Stimulated activated CD4-positive, alpha-beta T cell treated with anti-CD3 and anti-CD28 coated beads, TNF-alpha, amount 100 ng/mL, for 4 hours (primary cell): ENCODE measurements around the gene PC.
"Not testable (repeated sequence)": the region's sequence is repeated elsewhere in the genome, so short reads cannot be mapped to it uniquely, and the experiment has no call there.

Source experiments
- DNase-seq, 3 experiments: peaks; one replicate each; pipeline ENCODE4 v3.0.0-alpha.2; 2020; ENCODE audit warnings: low read depth in 3 of 3

The PC gene

DNA sequence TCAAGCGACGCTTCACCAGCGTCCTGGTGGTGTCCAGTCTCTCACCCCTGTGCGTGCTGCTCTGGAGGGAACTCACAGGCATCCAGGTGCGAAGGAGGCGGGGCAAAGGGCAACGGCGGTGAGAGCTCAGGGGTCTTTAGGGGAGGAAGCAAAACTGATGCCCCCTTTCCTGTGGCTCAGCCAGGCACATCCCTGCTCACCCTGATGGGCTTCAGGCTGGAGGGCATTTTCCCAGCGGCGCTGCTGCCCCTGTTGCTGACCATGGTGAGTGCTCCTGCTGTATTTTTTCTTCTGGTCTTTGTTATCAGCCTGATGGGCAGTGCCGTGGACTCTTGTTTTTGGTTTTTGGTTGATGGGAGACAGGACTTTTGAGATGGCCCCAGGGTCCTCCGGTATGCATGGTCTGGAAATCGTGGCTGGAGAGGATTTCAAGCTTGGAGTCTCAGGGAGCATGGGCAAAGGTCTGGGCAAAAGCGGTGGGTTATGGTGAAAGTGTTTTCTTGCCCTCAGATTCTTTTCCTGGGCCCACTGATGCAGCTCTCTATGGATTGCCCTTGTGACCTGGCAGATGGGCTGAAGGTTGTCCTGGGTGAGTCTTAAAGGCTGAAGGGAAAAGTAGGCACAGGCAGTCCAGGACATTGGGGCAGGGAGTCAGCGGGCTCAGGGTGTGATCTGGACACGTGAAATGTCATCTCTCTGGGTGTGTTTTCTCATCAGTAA, 114.2 kb downstream of the PC start:
- no peak for DNase-seq

DNA sequence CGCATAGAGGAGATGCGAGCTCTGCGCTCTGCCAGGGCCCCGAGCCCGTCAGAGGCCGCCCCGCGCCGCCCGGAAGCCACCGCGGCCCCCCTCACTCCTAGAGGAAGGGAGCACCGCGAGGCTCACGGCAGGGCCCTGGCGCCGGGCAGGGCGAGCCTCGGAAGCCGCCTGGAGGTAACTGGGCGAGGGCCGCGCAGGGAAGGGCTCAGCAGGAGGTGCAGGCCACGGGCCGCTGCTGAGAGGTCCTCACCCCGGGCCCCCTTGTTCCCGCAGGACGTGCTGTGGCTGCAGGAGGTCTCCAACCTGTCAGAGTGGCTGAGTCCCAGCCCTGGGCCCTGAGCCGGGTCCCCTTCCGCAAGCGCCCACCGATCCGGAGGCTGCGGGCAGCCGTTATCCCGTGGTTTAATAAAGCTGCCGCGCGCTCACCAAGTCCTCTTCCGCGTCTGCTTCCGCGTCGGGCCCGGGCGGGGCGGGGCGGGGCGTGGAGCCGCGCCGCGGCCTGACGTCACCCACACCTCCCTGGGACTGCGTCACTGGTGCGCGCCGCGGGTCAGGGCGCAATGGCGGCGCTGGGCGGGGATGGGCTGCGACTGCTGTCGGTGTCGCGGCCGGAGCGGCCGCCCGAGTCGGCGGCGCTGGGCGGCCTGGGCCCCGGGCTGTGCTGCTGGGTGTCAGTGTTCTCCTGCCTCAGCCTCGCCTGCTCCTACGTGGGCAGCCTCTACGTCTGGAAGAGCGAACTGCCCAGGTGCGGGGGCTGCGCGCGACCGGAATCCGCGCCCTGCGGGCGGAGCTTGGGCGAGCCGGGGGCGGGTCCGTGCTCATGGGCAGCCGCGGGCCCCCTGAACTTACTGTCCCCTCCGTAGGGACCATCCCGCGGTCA, 115.0 kb downstream of the PC start, which contains the start of gene RCE1:
Gene RCE1 (plus strand): TSS at position 546 of the 880 bp plus-strand sequence. CDS start 15 bp downstream, at position 561.
- peak; percentile 80 to 84 (median 83) for DNase-seq

DNA sequence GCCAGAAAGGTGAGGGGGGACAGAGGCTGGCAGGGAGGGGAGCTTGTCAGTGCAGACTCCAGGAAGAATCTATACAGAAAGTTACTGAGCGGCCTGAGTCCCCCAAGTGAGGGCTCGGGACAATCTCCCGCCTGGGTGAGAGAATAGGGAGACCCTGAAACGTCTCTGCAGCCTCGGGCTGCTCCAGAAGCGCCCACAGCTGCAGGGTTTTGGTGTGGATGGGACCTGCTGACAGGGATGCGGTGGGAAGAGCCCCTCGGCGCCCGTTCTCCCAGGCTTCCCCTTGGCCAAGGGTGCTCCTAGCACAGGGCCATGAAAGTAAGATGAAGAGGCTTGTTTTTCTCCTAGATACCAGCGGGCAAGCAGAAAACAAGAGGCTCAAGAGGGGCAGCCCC, 115.7 kb downstream of the PC start:
- DNase-seq = no peak

DNA sequence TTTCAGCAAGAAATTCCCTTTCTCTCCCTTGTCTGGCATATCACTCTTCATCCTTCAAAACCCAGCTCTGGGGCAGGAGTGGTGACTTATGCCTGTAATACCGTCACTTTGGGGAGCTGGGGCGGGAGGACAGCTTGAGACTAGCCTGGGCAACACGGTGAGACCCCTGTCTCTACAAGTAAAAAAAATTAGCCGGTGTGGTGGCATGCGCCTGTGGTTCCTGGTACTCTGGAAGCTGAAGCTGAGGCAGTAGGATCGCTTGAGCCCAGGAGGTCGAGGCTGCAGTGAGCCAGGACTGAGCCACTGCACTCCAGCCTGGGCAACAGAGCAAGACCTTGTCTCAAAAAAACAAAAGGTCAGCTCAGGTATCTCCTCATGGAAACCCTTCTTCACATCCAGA, 116.3 kb downstream of the PC start:
- DNase-seq = no peak

DNA sequence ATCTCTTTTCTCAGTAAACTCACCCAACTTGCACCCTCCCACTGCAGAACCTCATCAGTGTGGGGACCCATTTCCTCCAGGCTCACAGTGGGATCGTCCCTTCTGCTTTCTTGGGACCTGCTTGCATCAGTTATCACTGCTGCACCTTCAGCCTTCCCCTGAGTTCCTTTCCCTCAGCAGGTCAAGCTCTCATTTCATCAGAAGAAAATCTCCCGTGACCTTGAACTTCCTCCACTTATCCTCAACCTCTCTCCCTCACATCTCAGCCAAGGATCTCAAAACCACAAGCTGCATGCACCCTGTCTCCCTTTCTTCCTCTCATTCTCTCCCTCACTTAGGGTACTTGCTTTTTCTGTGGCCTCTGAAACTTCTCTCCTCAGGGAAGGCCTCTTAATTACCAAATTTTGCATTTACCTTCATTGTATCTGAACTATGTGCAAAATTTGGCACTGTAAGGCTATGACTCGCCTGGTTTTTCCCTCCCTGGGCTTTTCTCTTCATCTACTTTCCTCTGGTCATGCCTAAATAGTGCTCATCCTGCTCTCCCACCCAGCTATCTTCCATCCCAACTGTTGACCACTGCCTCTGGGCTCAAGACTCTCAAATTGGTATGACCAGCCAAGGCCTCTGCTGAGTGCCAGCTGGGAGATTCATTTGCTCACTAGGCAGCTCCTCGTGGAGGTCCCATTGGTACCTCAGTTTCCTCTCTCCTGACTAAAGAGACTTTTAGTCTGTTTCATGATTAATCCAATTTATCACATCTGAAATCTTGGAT, 117.7 kb downstream of the PC start:
- no peak for DNase-seq

DNA sequence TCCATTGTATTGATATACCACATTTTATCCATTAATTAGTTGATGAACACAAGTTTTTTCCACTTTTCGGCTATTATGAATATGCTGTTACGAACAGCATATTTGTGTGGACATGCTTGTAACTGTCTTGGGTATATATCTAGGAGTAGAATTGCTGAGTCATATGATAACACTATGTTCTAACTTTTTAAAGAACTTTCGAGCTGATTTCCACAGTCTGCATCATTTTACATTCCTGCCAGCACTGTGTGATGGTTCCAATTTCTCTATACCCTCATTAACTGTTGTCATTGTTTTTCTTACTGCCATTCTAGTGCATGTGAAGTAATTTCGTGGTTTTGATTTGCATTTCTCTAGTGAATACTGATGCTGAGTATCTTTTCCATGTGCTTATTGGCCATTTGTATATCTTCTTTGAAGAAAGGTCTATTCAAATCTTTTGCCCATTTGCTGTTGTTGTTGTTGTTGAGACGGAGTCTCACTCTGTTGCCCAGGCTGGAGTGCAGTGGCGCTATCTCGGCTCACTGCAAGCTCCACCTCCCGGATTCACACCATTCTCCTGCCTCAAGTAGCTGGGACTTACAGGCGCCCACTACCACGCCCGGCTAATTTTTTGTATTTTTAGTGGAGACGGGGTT, 122.3 kb downstream of the PC start:
- DNase-seq = no peak

DNA sequence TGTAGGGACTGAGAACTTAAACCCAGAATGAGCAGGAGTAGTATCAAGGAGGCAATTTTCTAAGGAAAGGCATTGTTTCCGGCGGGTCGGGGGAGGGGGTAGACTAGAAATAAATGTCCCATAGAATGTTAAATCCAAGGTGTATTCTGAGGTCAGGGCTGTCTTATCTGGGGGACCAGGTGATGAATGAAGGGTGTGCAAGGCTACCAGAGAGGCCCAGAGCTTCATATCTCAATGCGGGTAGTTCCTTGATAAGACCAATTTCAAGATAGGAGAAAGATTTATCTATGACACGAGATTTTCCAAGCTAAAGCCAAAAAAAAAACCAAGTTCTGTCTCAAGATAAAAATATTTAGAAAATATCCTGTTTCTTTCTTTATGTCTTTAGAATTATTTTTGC, 123.2 kb downstream of the PC start:
- no peak for DNase-seq

DNA sequence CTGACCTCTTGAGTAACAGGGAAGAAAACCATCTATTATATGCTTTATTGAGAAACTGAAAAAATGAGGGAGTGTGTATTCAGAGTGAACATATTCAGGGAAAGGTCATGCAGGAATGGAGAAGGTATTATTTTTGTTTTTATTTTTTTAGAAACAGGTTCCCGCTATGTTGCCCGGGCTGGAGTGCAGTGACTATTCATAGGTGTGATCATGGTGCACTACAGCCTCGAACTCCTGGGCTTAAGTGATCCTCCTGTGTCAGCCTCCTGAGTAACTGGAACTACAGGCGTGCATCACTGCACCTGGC, 123.7 kb downstream of the PC start:
- DNase-seq = no peak

DNA sequence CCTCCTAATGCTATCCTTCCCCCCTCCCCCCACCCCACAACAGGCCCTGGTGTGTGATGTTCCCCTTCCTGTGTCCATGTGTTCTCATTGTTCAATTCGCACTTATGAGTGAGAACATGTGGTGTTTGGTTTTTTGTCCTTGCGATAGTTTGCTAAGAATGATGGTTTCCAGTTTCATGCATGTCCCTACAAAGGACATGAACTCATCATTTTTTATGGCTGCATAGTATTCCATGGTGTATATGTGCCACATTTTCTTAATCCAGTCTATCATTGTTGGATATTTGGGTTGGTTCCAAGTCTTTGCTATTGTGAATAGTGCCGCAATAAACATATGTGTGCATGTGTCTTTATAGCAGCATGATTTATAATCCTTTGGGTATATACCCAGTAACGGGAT, 133.6 kb downstream of the PC start:
- not testable (repeated sequence) for DNase-seq

DNA sequence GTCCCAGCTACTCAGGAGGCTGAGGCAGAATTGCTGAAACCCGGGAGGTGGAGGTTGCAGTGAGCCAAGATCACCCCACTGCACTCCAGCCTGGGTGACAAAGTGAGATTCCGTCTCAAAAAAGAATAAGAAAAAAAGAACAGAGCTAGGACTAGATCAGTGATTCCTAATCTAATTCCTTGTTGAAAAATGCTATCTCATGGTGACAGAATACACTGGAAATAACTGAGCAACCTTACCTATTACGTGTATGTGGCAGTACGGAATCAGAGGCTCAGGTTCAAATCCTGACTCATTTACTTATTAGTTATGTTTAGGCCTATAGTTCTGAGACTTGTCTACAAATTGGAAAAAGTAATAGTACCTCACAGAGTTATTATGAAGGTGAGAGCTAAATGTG, 134.5 kb downstream of the PC start:
- DNase-seq = no peak

DNA sequence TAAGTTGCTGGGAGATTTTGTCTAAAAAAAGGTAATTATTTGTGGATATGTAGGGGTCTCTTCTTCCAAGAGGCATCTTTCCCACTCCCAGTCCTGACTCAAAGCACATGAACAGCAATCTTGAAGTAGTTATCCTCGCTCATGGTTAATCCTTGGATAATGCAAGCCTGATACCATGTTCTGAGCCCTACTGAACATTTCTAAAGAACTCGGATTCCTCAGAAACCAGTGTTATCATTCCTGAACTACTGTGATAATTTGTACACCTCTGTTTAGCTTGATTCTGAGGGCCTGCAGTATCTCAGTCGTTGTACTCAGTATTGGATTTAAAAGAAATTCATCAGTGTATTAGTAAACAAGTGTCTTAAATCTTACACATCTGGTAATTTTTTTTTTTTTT, 137.3 kb downstream of the PC start:
- no peak for DNase-seq

DNA sequence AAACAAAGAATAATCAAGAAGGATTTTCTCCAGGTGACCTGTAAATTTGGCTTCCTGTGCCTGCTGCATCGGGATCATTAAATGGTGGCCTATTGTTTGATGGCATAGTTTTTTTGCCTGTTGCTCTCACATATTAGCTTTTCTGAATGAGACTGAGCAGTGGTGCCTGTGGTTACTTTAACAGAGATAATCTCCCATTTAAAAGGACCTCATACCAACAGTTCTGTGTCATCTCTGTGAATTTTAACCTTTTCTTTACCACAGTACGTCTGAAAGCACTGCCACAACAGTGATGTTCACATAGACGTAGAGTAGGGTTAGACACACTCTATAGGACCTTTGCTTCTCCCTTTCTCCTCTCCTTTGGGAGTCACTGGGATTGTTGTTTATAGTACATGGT, 137.8 kb downstream of the PC start:
- no peak for DNase-seq

DNA sequence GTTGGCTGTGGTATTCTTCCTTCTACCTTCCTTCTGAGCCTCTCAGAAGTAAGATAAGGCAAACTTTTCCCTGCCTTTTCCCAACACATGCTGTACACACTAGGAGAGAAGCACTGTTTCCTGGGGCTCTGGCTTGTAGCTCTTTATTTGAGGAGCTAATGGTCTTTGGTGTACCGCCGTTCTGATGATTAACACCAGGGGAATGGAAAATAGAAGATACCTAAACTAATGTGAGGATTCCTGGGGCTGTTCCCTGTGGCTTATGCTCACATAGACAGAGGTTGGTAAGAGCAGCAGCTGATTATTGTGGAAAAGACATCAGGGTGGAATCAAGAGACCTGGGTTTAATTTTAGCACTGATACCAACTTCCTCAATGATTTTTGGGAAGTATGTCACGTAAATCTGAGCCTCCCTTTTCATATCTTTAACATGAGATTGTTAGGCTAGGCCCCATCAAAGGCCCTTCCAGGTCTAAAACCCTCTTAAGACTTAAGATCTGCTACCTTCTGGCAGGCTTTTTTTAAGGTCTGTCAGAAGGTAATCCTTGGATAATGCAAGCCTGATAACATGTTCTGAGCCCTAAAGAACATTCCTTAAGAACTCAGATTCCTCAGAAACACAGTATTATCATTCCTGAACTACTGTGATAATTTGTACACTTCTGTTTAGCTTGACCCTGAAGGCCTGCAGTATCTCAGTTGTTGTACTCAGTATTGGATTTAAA, 139.8 kb downstream of the PC start:
- no peak for DNase-seq

DNA sequence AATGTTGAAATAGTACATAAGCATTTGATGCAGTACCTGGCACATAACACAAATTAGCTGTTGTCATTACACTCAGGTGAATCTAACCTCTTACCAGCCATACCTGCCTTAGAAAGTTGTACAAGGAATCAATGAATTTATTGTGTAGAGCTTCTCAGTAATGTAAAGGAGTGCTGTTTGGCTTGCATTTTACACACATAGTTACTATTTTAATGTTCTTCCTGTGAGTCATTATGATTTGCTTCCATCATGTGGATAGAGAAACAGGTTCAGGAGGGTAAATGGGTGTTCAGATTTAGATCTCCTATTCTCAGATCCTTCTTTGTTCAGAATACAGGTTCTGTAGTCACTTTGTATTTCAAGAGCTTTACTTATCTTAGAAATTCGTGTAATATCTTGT, 142.5 kb downstream of the PC start:
- no peak for DNase-seq

DNA sequence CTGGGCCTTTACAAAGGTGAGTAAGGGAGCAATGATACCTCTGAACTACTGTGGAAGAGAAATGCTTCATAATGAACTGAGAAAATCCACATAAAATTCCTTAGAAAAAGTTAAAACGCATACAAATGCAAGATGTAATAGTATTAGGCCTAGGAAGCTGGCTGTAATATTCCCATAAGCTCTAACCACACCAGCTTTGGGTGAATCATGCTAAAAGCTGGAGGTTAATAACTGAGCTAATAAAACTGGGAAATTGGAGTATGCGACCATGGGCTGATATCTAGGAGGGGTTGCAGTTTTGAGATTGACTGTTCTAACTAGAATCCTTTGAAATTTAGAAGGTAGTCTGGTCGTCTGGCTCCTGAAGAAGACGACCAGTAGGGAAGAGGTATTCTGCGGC, 143.5 kb downstream of the PC start:
- no peak for DNase-seq

DNA sequence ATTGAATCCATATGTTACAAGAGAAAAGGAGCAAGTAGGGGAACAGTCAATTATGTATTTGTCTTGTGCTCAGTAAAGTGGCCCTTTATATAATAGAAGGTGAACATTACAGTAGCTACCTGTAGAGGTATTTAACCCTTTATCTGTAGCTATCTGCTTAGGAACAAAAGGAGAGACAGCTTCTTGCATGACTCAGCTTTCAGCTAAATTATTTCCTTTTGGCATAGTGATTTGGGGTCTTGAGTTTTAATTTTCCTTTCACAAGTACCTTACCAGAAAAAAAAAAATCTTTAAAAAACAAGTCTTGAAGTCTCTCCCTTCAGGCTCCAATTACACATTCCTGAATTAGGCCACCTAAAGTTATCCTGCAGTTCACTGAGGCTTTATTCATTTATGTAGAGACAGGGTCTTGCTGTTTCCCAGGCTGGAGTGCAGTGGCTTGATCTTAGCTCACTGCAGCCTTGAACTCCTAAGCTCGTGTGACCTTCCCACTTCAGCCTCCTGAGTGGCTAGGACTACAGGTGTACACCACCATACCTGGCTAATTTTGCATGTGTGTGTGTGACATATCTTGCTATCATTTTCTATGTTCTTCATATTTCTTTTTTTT, 147.5 kb downstream of the PC start:
- DNase-seq = no peak

DNA sequence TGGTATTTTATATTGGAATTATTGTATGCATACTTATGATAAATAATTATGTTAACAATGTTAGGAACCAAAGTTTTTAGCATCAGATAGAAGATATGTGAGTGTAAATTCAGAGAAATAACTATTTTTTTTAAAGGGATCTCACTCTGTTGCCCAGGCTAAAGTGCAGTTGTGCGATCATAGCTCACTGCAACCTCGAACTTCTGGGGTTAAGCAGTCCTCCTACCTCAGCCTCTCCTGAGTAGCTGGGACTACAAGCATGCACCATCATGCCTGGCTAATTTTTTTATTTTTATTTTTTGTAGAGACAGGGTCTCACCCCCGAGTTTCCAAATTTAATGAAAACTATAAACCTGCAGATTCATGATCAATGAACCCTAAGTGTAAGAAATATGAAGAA, 148.6 kb downstream of the PC start:
- DNase-seq = no peak

DNA sequence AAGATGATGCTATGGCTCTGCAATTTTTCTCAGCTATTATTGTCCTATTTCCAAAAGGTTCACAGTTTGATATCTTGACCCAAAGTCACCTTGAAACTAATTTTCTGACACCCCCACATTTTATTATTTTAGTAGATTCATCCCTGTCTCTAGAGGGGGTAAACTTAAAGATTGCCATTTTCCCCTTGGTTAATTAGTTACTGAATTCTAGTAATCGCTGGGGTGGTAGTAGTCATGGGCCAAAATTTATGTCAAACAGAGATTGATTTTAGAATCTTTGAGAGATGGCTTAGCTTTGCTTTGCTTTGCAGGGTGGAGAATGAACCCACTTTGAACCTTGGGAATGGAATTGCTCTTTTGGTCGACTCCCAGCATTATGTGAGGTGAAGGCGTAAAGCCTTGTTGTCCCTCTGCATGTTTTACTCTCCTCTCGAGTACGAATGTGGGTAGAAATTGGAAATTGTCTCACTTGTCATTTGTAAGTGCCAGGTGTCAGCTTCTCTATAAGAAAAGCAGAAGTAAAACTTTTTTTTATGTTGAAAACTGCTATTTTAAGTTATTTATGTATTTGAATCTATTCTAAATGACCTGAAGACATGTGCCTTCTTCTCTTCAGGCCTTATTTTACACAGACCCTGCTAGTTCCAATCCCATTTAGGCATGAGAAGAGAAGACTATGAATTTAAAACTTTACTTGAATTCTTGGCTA, 157.3 kb downstream of the PC start:
- DNase-seq = no peak

DNA sequence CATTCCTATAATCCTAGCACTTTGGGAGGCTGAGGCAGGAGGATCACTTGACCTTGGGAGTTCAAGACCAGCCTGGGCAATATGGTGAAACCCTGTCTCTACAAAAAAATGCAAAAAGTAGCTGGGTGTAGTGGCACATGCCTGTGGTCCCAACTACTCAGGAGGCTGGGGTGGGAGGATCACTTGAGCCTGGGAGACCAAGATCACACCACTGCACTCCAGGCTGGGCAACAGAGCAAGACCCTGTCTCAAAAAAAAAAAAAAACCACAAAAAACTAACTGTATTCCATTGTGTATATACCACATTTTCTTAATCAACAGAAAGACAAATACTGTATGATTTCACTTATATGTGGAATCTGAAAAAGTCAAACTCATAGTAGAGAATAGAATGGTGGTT, 158.4 kb downstream of the PC start:
- DNase-seq = not testable (repeated sequence)
